HG03571 (cell line): ENCODE data around the gene ZNF746.
"Not testable (repeated sequence)": the region's sequence is repeated elsewhere in the genome, so short reads cannot be mapped to it uniquely, and the experiment has no call there.

Experiments used
- ATAC-seq: cut with Tn5 transposase; IDR thresholded peaks from one replicate; pipeline ENCODE4 v1.9.1; 2021; ENCODE audit not compliant: unreplicated experiment

ZNF746 gene

DNA sequence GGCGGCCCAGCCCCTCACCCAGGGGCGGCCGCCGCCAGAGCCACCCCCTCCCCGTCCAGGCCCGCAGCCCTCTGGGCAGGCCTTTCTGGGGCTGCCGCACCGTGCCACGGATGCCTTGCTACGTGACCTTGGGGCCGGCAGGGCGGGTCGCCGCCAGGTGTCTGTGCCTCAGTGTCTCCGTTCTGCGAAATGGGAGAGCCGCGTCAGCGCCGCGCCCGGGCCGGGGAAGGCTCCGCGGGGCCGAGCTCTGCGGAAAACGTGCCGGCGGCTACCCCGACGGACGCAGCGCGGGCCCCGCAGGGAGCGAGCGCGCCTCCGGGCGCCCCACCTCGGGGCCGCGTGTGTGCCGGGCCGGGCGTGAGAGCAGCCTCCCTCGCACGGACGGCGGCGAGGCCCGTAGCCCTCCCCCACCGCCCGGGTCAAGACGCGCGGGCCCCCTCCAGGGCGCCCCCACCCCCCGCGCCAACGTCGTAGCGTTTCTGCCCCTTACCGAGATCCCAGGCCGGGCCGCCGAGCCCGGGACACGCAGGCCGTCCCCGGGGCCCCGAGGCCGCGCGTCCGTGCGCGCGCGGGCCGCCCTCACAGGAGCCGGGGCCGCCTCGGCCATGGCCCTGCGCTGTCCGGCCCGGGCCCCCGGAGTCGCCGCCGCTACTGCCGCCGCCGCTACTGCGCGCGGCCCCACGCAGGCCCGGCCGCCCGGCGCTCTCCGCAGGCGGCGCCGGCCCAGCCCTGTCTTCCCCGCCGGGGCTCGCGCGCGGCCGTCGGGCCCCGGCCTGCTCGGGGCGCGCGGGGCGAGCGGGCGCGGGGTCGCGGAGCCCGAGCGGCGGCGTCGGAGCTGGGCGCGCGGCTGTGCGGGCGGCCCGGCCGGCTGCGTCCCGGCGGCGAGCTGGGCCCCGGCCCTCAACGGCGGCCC lies 37.8 kb downstream of the ZNF746 start:
- ATAC-seq: peak; percentile 27

DNA sequence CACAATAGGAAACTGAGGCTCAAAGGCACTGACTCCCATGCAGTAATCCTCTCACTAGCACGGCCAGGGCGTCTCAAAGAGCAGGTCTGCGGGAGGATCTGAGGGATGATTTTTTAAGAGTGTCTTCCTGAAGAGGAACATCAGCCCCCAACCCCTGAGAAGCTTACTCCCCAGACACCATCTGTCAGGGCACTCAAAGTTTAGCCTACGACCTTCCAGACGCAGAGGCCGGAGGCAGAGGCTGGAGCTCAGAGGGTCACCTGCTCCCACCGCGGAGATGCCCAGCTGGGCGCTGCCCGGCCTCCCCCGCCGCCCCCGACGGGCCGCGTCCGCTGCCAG lies 38.4 kb downstream of the ZNF746 start:
- no peak for ATAC-seq

DNA sequence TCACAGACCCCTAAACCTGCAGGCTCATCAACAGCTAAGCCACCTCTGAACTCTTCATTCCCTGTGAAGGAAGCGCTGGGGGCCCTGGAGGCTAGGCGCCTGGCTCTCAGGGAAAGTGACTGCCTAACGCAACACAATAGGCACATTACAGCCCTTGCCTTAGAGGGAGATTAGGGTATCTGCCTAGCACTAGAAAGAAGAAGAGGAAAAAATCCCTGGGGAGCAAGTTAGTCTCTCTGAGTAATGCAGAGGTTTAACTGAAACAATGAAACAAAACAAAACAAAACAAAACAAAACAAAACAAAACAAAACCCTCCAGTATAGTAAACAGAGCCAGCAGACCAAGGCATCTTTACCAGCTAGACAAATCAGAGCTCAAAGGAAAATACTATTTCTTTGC lies 39.4 kb downstream of the ZNF746 start:
- ATAC-seq: no peak

DNA sequence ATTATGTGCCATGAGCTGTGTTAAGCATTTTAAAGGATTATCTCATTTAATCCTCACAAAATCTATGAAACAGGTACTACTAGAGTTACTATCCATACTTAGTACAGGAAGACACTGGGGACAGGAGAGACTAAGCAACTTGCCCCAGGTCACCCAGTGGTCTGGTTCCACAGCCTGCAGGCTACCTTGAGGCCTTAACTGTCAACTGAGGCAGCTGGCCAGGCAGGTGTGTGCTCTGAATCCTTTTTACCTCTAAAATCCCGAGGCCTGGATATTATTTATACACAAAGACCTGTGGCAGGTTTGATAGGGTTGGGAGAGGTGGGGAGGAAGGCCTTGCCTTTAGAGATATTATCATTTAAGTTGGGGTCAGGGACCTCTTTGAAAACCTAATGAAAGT lies 39.8 kb downstream of the ZNF746 start:
- ATAC-seq: no peak

DNA sequence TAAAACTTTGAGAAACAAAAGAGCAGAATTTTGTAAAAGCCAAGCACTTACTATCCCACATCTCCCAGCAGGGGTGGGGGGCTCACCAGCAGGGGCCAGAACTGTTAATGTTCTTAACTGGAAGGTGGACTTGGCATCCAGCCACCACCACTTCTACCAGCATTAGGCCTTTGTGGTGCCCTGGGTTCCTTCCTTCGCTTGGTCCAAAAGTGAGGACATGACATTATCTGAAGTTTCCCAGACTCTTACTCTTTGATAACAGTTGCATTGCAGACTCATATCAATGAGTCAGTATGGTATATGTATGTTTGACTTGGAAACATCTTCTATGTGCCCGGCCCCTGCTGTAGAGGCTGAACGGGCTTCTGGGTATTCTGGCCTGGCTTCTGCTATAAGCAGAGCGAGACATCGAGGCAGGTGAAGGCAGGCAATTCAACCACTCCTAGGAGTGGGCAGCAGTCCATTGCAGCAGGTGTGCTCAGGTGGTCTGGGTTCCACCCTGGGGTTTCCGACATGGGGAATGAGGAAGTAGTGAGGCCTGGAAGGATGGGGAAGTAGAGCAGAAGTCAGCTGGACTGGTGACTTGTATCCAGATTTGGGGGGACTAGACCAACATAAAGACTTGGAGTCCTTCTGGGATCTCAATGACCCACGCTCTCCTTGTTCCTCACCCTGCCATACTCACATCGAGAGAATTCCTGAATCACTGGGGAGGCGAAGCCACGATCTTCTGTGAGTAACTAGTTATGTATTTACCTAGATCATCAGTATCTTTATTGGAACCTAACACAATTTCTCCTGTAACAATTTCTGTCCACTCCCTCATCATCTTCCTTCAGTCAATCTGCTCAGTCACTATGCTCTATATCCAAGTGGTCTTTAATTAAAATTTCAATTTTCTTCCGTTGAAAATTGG lies 40.8 kb downstream of the ZNF746 start:
- no peak for ATAC-seq

DNA sequence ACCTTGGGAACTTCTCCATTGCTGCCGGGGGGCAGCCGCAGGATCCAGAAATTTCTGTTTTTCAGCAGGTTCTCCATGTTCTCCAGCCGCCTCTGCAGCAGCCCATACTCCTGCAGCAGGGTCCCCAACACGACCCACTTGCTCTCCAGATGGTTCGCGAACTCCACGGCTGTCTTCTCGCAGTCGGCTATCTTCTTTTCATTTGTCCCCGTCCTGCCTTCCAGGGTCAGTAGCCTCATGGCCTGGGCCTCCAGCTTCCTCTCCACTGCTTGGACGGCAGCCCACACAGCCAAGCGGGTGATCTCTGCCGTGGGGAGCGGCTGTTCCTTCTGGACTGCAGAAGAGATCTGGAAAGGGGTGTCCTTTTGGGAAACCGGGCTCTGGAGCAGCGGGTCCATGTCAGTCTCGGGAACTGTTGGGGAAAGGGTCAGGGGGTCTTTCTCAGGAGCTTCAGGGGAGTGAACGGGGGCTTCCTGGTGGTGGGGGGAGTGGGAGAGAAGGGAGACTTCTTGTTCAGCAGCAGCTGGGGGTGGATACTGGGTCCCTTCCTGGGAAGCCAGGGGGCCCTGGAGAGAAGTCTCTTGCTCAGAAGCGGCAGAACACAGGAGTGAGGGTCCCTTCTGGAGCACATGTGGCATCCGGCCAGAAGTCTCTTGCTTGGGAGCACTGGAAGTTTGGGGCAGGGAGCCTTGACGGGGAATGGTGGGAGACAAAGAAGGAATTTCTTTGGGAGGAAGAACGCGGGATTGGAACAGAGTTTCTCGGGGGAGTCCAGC lies 42.2 kb downstream of the ZNF746 start:
- no peak for ATAC-seq

DNA sequence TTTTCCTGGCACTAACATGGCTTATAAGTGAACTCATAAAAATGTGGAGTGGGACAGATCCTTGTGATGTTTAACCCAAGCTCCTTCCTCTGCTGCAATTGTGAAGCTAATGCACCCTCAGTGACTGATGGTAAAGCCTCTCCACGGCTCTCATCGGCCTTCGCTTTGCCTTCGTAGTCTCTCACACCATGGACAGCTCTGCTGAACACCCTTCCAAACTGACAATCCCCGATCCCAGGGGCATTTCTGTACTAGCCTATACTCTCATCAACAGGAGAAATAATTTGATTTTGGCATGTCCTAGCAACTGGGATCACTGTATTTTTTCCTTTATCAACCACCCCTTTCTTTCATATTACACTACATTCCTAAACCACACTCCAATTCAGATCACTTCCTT lies 42.9 kb downstream of the ZNF746 start:
- ATAC-seq: no peak

DNA sequence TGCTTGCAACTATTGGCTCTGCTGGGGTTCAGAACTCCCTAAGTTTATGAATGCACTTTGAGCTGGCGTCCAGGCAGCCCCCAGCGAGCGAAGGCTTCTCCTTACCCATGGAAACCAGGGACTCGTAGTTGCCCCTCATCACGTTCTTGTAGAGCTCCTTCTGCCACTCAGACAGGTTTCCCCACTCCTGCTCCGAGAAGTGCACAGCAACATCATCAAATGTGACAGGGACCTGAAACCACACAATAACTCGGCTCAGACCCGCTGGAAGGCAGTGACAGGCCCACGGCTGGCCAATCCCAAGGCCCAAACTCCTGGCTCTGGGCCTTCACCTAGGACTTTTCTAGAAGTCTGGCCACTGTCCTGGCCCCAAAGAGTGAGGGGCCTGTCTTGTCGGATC lies 43.6 kb downstream of the ZNF746 start:
- no peak for ATAC-seq

DNA sequence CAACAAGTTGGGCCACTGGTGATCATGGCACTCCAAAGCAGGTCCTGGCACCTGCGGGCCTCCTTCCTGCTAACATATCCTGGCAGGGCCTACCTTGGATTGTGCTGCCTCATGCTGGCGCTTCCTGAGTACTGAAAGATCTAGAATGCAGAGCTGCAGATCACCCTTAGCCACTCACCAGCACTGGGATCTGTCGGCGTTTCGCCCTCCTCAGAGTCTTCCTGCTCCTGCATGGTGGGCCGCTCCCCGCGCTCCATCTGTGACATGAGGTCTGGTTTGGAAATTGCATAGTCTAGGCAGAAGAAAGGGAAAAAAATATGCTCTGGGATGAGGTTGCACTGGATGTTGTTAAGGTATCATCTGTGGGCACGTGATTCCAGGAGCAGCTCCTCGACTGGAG lies 46.8 kb downstream of the ZNF746 start:
- no peak for ATAC-seq

DNA sequence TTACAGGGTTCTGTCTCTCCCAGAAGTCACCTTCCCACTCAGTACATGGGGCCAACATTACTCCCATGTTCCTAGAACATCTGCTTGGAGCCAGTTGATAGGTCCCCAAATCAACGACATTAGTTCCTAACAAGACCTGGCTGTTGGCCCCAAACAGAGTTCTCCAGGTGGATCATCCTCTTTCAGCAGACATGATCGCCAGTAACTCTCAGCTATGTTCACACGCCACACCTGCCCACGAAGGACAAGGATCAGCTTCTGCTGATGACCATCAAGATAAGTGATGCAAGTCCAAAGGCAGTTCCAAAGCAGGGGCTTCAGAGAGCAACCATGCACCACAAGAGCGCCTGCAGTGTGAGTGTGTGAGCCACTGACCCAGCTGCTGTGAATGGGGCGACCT lies 47.7 kb downstream of the ZNF746 start:
- no peak for ATAC-seq

DNA sequence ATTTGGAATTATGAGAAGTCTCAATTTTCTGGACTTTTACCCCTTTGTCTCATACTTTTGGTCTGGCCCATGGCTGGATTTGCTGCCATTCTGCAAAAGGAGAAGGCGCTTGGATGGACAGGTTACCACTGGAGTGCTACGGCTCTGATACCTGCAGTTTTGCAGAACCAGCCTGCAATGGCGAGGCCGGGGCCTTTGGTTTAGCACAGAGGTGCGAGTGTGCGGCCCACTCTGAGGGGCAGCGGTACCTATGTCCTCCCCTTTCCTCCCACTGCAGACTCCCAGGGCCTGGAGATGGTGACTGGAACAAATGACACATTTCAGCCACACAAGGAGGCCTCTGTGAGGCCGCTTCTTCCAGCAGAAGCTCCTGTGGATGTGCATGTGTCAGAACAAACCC lies 48.6 kb downstream of the ZNF746 start:
- no peak for ATAC-seq

DNA sequence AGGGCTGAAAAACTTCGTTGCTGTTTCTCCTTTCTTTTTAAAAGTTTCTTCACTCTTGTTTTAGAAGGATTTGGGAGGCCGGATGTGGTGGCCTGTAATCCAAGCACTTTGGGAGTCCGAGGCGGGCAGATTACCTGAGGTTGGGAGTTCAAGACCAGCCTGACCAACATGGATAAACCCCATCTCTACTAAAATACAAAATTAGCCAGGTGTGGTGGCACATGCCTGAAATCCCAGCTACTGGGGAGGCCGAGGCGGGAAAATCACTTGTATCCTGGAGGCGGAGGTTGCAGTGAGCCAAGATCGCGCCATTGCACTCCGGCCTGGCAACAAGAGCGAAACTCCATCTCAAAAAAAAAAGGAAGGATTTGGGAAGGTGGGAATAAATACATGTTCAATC lies 51.6 kb downstream of the ZNF746 start:
- not testable (repeated sequence) for ATAC-seq

DNA sequence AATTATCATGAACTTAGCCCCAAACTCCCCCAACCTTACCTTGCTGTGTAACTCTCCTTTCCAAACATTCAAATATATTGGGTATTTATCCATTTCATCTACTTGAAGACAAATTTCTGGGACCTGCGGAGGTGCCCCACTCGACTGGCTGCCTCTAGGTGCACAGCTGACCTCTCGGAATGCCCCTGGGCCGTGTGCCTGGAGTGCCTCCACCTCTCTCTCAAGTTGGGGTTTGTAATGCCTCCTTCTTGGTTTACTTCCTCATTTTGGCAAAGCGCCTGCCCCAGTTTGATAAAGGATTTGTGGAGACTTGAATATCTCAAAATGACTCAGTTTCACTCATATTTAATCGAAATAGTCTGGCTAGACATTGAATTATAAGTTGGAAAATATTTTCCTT lies 53.3 kb downstream of the ZNF746 start:
- no peak for ATAC-seq

DNA sequence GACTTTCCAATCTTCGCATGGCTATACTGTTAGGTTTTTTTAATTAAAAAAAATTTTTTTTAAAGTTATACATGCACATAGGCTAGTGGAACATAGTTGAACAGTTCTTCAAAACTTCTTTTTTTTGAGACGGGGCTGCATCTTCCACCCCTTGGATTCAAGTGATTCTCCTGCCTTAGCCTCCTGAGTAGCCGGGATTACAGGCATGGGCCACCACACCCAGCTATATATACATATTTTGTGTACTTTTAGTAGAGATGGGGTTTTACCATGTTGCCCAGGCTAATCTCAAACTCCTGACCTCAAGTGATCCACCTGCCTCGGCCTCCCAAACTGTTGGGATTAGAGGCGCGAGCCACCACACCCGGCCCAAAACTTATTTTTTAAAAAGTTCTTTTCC lies 54.1 kb downstream of the ZNF746 start:
- ATAC-seq: no peak

DNA sequence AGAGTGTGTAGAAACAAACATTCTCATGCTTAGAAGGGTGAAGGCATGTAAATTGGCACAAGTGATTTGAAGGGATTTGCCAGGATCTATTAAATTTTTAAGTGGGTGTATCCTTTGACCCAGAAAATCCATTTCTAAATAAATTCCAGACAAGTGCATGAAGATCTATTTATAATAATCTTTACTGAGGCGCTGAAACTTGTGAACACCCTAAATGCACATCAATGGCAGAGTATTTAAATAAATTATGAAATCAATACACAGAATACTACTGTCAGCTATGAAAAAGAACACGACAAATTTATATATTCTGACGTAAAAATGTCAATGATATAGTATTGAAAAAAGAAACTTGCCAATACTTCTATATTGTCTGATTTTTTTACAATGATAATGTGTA lies 54.7 kb downstream of the ZNF746 start:
- no peak for ATAC-seq

DNA sequence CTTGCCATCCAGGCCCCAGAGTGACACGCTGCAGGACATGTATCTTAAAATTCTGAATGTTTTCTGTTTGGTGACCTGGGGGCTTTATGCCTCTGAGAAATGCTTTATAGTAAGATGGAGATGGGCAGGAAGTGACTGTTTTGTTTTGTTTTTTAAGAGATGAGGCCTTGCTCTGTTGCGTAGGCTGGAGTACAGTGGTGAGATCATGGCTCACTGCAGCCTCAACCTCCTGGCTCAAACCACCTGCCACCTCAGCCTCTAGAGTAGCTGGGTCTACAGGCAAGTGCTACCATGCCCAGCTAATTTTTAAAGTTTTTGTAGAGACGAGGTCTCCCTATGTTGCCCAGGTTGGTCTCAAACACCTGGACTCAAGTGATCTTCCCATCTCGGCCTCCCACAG lies 57.4 kb downstream of the ZNF746 start:
- no peak for ATAC-seq

DNA sequence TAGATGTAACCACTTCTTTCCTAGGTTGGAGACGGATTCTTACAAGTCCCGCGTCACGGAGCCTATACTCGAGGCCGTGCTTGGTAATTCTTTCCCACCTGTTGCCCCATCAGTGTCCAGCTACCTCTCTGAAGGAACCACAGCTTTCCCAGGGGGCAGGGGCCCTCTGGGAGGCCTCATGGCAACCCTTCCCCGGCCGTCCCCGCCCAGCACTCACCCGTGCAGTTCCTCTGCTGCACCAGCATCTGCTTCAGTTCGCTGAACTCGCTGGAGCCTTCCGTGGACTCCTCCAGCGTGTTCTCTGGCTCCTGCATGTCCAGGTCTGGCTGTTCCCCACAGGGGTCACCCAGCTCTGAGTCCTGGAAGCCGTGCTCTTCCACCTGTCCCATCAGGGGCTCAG lies 61.3 kb downstream of the ZNF746 start:
- no peak for ATAC-seq

DNA sequence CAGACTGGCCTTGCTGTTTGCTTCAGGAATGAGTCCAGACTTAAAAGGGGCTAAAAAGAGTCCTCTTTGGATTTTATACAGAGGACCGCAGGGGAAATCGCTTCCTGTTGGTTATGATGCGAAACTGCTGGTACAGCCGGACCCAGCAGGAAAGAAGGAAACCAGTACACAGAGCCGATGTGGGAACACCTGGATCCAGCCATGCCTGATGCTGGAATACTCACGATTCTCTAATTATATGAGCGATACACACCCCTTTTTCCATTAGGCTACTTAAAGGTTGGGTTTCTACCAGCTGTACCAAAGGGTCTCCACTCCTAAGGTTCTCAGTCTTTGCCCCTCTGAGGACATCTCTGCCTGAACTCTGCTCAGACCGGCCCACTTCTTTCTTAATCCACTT lies 64.5 kb downstream of the ZNF746 start:
- ATAC-seq: no peak

DNA sequence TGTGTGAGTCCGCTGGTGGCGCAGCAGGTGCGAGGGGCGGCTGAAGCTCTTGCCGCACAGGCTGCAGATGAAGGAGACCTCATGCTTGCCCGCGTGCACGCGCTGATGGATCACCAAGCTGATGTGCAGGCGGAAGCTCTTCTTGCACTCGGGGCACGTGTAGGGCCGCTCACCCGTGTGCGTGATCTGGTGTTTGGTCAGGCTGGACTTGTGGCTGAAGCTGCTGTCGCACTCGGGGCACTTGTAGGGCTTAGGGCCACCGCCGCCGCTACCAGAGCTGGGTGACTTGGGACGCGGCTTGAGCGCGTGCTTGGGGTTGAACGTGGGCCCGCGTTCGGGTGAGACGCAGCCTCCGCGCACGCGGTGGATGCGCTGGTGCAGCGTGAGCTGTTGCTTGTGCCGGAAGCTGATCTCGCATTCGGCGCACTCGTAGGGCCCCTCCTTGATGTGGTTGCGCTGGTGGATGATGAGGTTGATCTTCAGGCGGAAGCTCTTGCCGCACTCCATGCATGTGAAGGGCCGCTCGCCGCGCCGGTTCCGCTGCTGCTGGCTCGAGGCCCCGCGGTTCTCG lies 65.4 kb downstream of the ZNF746 start:
- no peak for ATAC-seq

DNA sequence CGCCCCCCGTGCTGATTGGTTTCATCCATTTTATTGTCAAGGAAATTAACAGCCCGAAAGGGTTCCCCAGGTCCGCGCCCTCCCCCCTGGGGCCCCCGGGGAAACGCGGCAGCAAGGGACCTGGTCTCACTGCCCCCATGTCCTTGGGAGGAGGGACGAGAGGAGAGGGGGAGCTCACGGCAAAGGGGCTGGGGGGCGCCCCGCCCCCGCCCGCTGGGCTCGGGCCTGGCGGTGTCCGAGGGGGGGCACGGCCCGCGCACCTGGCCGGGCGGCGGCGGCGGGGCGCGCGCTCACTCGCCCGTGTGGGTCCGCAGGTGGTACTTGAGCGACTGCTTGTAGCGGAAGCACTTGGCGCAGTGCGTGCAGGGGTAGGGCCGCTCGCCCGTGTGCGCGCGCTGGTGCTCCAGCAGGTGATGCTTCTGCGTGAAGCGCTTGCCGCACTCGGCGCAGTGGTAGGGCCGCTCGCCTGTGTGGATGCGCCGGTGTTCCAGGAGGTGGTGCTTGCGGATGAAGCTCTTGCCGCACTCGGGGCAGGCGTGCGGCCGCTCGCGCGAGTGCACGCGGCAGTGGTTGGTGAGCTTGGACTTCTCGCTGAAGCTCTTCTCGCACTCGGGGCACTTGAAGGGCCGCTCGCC lies 66.0 kb downstream of the ZNF746 start:
- ATAC-seq: no peak

DNA sequence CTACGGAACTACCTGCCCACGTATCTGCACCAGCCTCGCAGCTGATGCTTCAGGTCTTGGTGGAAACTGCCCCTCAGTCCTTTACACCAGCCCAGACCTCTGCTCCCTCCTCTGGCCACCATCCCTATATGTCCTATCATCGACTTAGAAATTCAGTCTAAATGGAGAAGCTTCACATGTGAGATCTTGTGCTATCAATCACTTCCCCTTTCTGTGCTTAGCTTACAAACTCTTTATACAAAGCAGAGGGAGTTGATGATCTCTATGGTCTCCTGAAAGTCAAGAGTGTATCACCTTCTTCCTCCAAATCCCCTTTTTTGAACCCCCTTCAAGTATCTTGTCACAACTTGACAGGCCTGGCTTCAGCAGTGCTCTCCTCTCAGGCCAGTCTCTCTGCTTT lies 67.4 kb downstream of the ZNF746 start:
- ATAC-seq: no peak
